Activated CD8-positive, alpha-beta memory T cell treated with anti-CD3 and anti-CD28 coated beads for 24 hours (primary cell): Measurements from ENCODE around the gene ADSL.

Experiments
- DNase-seq: peaks from one replicate; pipeline ENCODE4 v3.0.0-alpha.2; 2020

The ADSL gene

GRCh38 chr22:40328546-40329456, 17.5 kb upstream of the ADSL start:
- peak; percentile 1 for DNase-seq

GRCh38 chr22:40329466-40329865, 16.8 kb upstream of the ADSL start:
- DNase-seq = peak; percentile 51

GRCh38 chr22:40330086-40330485, 16.2 kb upstream of the ADSL start:
- DNase-seq = no peak

GRCh38 chr22:40330615-40331014, 15.7 kb upstream of the ADSL start:
- DNase-seq = peak; percentile 7

GRCh38 chr22:40331706-40332105, 14.6 kb upstream of the ADSL start:
- peak; percentile 58 for DNase-seq

- peak; percentile 63 for DNase-seq
Measured at GRCh38 chr22:40332319-40332781, 13.9 kb upstream of the ADSL start.

GRCh38 chr22:40334060-40334459, 12.2 kb upstream of the ADSL start:
- peak; percentile 52 for DNase-seq

- DNase-seq = no peak
Measured at GRCh38 chr22:40334899-40335298, 11.4 kb upstream of the ADSL start.

GRCh38 chr22:40335358-40335757, 10.9 kb upstream of the ADSL start:
- no peak for DNase-seq

- DNase-seq = no peak
Measured at GRCh38 chr22:40340044-40340443, 6.3 kb upstream of the ADSL start.

- DNase-seq = no peak
Measured at GRCh38 chr22:40341604-40342003, 4.7 kb upstream of the ADSL start.

- no peak for DNase-seq
Measured at GRCh38 chr22:40342521-40342920, 3.8 kb upstream of the ADSL start.

GRCh38 chr22:40345271-40345670, 1.0 kb upstream of the ADSL start:
- DNase-seq = no peak

- DNase-seq = peak; percentile 83
Measured at GRCh38 chr22:40345815-40346184, 500 bp upstream of the ADSL start.

- DNase-seq = no peak
Measured at GRCh38 chr22:40347300-40347699, 1.0 kb downstream of the ADSL start.

- DNase-seq = peak; percentile 77
Measured at GRCh38 chr22:40348025-40348658, 1.8 kb downstream of the ADSL start.

GRCh38 chr22:40352763-40353162, 6.5 kb downstream of the ADSL start:
- no peak for DNase-seq

- no peak for DNase-seq
Measured at GRCh38 chr22:40361100-40361499, 14.8 kb downstream of the ADSL start.

- no peak for DNase-seq
Measured at GRCh38 chr22:40363059-40363458, 16.8 kb downstream of the ADSL start.

GRCh38 chr22:40364431-40364830, 18.1 kb downstream of the ADSL start:
- DNase-seq = no peak

GRCh38 chr22:40366068-40366467, 19.8 kb downstream of the ADSL start:
- no peak for DNase-seq

GRCh38 chr22:40367342-40367741, 21.0 kb downstream of the ADSL start:
- no peak for DNase-seq

- no peak for DNase-seq
Measured at GRCh38 chr22:40368016-40368415, 21.7 kb downstream of the ADSL start.

- no peak for DNase-seq
Measured at GRCh38 chr22:40368836-40369235, 22.5 kb downstream of the ADSL start.
